ENCODE measurements around the gene EBF4.

GRCh38 chr20:2794202-2794748 lies 101.7 kb downstream of the EBF4 start:
- TF ChIP-seq CTCF (conservative IDR thresholded peaks at IDR 0.05 in 1 of 2, IDR thresholded peaks at IDR 0.05 in 1 of 2; ENCODE audit: extremely low read depth in 1 of 2, insufficient read depth in 1 of 2, low read depth in 1 of 2, low read length in 2 of 2) (no peak), EZH2 (IDR thresholded peaks at IDR 0.05; ENCODE audit: borderline replicate concordance, low read length) (no peak)

All from mammary epithelial cell (primary cell).